ENCODE measurements around the gene ICOSLG.
"Not testable (repeated sequence)": the region's sequence is repeated elsewhere in the genome, so short reads cannot be mapped to it uniquely, and the experiment has no call there.

- not testable (repeated sequence) for TF ChIP-seq CTCF (IDR thresholded peaks at IDR 0.05; ENCODE audit: borderline replicate concordance, extremely low read depth, low read length, poor library complexity, severe bottlenecking); EZH2 (IDR thresholded peaks at IDR 0.05; ENCODE audit: borderline replicate concordance, low read depth, low read length, severe bottlenecking)
Observed at GRCh38 chr21:44184862-44185261, 55.9 kb downstream of the ICOSLG start.

Data from DND-41 (cell line).